NCI-H748 (cell line): Measurements from ENCODE around the gene TSPAN31.
"Not testable (repeated sequence)": the region's sequence is repeated elsewhere in the genome, so short reads cannot be mapped to it uniquely, and the experiment has no call there.

Experiments
- DNase-seq: peaks from one replicate; lab custom pipeline; 2025; ENCODE audit not compliant: unreplicated experiment; lab: John Stamatoyannopoulos, UW

Gene TSPAN31

GRCh38 chr12:57744777-57745484 lies at the start of gene TSPAN31:
TSS of gene TSPAN31 (plus strand) at chr12:57745039. CDS start at chr12:57745155, 116 bp downstream.
- peak; percentile 98 for DNase-seq

- no peak for DNase-seq
These were observed 48.9 kb upstream of the TSPAN31 start for GRCh38 chr12:57695770-57696432.

GRCh38 chr12:57697076-57697475 lies 47.8 kb upstream of the TSPAN31 start:
- no peak for DNase-seq

- DNase-seq = no peak
These were observed 46.4 kb upstream of the TSPAN31 start for GRCh38 chr12:57698414-57698813.

- DNase-seq = no peak
These were observed 44.5 kb upstream of the TSPAN31 start for GRCh38 chr12:57700317-57700716.

- no peak for DNase-seq
These were observed 37.6 kb upstream of the TSPAN31 start for GRCh38 chr12:57707250-57707649.

GRCh38 chr12:57708296-57708695 lies 36.5 kb upstream of the TSPAN31 start:
- DNase-seq = no peak

- DNase-seq = no peak
These were observed 32.1 kb upstream of the TSPAN31 start for GRCh38 chr12:57712701-57713100.

GRCh38 chr12:57713209-57713608 lies 31.6 kb upstream of the TSPAN31 start:
- no peak for DNase-seq

GRCh38 chr12:57715036-57715748 lies 29.6 kb upstream of the TSPAN31 start:
- DNase-seq = not testable (repeated sequence)

- no peak for DNase-seq
These were observed 29.1 kb upstream of the TSPAN31 start for GRCh38 chr12:57715786-57716185.

- no peak for DNase-seq
These were observed 28.5 kb upstream of the TSPAN31 start for GRCh38 chr12:57716305-57716704.

GRCh38 chr12:57717131-57717530 lies 27.7 kb upstream of the TSPAN31 start:
- DNase-seq = no peak

- no peak for DNase-seq
These were observed 26.8 kb upstream of the TSPAN31 start for GRCh38 chr12:57717846-57718640.

GRCh38 chr12:57718641-57719528 lies 26.0 kb upstream of the TSPAN31 start:
- no peak for DNase-seq

GRCh38 chr12:57719777-57720605 lies 24.8 kb upstream of the TSPAN31 start:
- no peak for DNase-seq

GRCh38 chr12:57720606-57721595 lies 23.9 kb upstream of the TSPAN31 start:
- DNase-seq = no peak
